Calu3 (cell line): ENCODE data around the gene SH3PXD2B. TPM values are rescaled to one million over a fixed set of nuclear protein-coding genes. Genes with fewer than 3 reads are reported as not detected.

ENCODE experiments used
- BruUV-seq: library from RNA; stranded (reverse); fragments of 400-500 nt; replicated peaks from 2 replicates; lab custom pipeline; 2021; lab: Mats Ljungman, UMichigan
- CTCF ChIA-PET: fragments of 300-600 bp; sonication (Branson Sonifier 250); formaldehyde crosslinking; loops from one replicate; lab custom pipeline; 2022; ENCODE audit warnings: antibody characterized with exemption; lab: Charles Lee
- DNase-seq: peaks from one replicate; pipeline ENCODE4 v3.0.0; 2022
- H3K27ac Mint-ChIP-seq: one replicate; pipeline ENCODE4 v1.8.0; 2022; ENCODE audit warnings: mixed read lengths; ENCODE audit not compliant: unreplicated experiment
- H3K27me3 Mint-ChIP-seq: one replicate; pipeline ENCODE4 v1.8.0; 2022; ENCODE audit warnings: mixed read lengths; ENCODE audit not compliant: unreplicated experiment
- H3K36me3 Mint-ChIP-seq: one replicate; pipeline ENCODE4 v1.8.0; 2022; ENCODE audit warnings: mild to moderate bottlenecking, moderate library complexity, mixed read lengths; ENCODE audit not compliant: insufficient read depth, unreplicated experiment
- H3K4me1 Mint-ChIP-seq: one replicate; pipeline ENCODE4 v1.8.0; 2022; ENCODE audit warnings: mild to moderate bottlenecking, low read depth, mixed read lengths; ENCODE audit not compliant: unreplicated experiment
- H3K4me3 Mint-ChIP-seq: one replicate; pipeline ENCODE4 v1.8.0; 2022; ENCODE audit warnings: mild to moderate bottlenecking, low read depth, moderate library complexity, mixed read lengths; ENCODE audit not compliant: unreplicated experiment
- H3K9me3 Mint-ChIP-seq: one replicate; pipeline ENCODE4 v1.8.0; 2022; ENCODE audit warnings: low read depth, mixed read lengths; ENCODE audit not compliant: unreplicated experiment
- CTCF ChIP-seq: fragments of 200-600 bp; IDR thresholded peaks from one replicate; pipeline ENCODE4 v1.8.0; 2022; ENCODE audit warnings: antibody characterized with exemption; ENCODE audit not compliant: unreplicated experiment
- intact Hi-C: fragments of 100-400 bp; cut with micrococcal nuclease; formaldehyde crosslinking; loops from one replicate; pipeline ENCODE4 v1.10.0; 2022; ENCODE audit not compliant: unreplicated experiment
- total RNA-seq: library from RNA; stranded (reverse); gene quantifications from 2 replicates; pipeline ENCODE4 v1.2.3, GENCODE V29; 2022

The SH3PXD2B gene
- total RNA-seq, 1 experiment from 2014 or later: 25.6 TPM

GRCh38 chr5:172385707-172386106, 68.6 kb downstream of the SH3PXD2B start:
- no peak for TF ChIP-seq CTCF
- no TSS peak for BruUV-seq
- intact Hi-C loops: no loop called here
- Mint-ChIP-seq H3K36me3 (peaks cover 12% of the 10 kb centered on the region), H3K27me3 (no peaks in the 10 kb centered on the region), H3K9me3 (no peaks in the 10 kb centered on the region), H3K4me3 (no peak overlapping the region), H3K4me1 (peaks cover 35% of the 10 kb centered on the region), H3K27ac (no peak overlapping the region)
- CTCF ChIA-PET: interaction anchor here (0.6 kb wide), 1 partner anchor 270 kb away, joined by 3 read pairs; no protein-coding TSS in a partner anchor
- DNase-seq: no peak

- CTCF ChIA-PET: no interaction called here
- no TSS peak for BruUV-seq
- intact Hi-C loops: no loop called here
- no peak overlapping the region for H3K27ac Mint-ChIP-seq
- H3K36me3 Mint-ChIP-seq: peaks cover 14% of the 10 kb centered on the region
- H3K4me1 Mint-ChIP-seq: peaks cover 35% of the 10 kb centered on the region
- no peaks in the 10 kb centered on the region for H3K27me3 Mint-ChIP-seq
- DNase-seq: no peak
- H3K4me3 Mint-ChIP-seq: no peak overlapping the region
- no peak for TF ChIP-seq CTCF
- no peaks in the 10 kb centered on the region for H3K9me3 Mint-ChIP-seq
These were observed 69.2 kb downstream of the SH3PXD2B start for GRCh38 chr5:172385010-172385563.

GRCh38 chr5:172383191-172383802, 71.0 kb downstream of the SH3PXD2B start:
- peaks cover 35% of the 10 kb centered on the region for H3K4me1 Mint-ChIP-seq
- intact Hi-C loops: loop anchor here (1.0 kb wide), 1 partner anchor 67 kb away; no protein-coding TSS in a partner anchor
- peak; percentile 62 for DNase-seq
- TF ChIP-seq CTCF: no peak
- no TSS peak for BruUV-seq
- CTCF ChIA-PET: interaction anchor here (0.6 to 1.6 kb wide), 6 partner anchors 13 to 69 kb away, joined by 3 to 9 read pairs (median 4); no protein-coding TSS in a partner anchor
- H3K27me3 Mint-ChIP-seq: no peaks in the 10 kb centered on the region
- peaks cover 18% of the 10 kb centered on the region for H3K36me3 Mint-ChIP-seq
- no peak overlapping the region for H3K4me3 Mint-ChIP-seq
- no peaks in the 10 kb centered on the region for H3K9me3 Mint-ChIP-seq
- peak overlapping the region; percentile 36 for H3K27ac Mint-ChIP-seq

- DNase-seq: no peak
These were observed 73.2 kb downstream of the SH3PXD2B start for GRCh38 chr5:172380987-172381643.

More at GRCh38 chr5:172380987-172381643, 73.2 kb downstream of the SH3PXD2B start:
- no TSS peak for BruUV-seq
- Mint-ChIP-seq H3K27me3 (no peaks in the 10 kb centered on the region), H3K4me1 (peaks cover 35% of the 10 kb centered on the region), H3K27ac (no peak overlapping the region), H3K36me3 (peaks cover 19% of the 10 kb centered on the region), H3K4me3 (no peak overlapping the region), H3K9me3 (no peaks in the 10 kb centered on the region)
- intact Hi-C loops: no loop called here
- CTCF ChIA-PET: no interaction called here
- TF ChIP-seq CTCF: no peak
